LNCAP (cell line): ENCODE measurements around the gene MST1R.
A peak's percentile ranks its signal among the peaks of the same experiment; 100 is the strongest.

Experiments used
- TF ChIP-seq, protein P1 (sequence below): fragments of 450-650 bp; IDR thresholded peaks from 2 replicates; pipeline ENCODE4 v1.5.1; 2017; ENCODE audit warnings: mild to moderate bottlenecking

Gene MST1R

DNA sequence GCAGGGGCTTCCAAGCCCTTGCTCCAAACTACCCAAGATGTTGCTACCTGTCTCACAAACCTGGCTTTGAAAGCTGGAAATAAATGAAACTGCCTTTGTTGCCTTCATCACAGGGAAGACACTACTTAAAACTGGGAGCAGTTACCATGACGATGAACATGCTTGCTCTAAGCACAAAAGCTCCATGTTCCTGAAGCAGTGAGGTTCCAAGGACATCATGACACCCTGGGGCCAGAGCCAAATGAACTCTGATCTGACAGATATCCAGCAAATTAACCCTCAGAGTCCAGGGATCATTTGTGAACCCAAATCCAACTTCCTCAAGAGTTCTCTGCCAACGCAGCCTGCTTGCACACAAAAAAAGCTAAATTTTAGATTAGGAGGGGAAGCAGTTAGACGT is 58.0 kb downstream of the MST1R start:
- TF ChIP-seq, protein P1, sequence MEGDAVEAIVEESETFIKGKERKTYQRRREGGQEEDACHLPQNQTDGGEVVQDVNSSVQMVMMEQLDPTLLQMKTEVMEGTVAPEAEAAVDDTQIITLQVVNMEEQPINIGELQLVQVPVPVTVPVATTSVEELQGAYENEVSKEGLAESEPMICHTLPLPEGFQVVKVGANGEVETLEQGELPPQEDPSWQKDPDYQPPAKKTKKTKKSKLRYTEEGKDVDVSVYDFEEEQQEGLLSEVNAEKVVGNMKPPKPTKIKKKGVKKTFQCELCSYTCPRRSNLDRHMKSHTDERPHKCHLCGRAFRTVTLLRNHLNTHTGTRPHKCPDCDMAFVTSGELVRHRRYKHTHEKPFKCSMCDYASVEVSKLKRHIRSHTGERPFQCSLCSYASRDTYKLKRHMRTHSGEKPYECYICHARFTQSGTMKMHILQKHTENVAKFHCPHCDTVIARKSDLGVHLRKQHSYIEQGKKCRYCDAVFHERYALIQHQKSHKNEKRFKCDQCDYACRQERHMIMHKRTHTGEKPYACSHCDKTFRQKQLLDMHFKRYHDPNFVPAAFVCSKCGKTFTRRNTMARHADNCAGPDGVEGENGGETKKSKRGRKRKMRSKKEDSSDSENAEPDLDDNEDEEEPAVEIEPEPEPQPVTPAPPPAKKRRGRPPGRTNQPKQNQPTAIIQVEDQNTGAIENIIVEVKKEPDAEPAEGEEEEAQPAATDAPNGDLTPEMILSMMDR = no peak

DNA sequence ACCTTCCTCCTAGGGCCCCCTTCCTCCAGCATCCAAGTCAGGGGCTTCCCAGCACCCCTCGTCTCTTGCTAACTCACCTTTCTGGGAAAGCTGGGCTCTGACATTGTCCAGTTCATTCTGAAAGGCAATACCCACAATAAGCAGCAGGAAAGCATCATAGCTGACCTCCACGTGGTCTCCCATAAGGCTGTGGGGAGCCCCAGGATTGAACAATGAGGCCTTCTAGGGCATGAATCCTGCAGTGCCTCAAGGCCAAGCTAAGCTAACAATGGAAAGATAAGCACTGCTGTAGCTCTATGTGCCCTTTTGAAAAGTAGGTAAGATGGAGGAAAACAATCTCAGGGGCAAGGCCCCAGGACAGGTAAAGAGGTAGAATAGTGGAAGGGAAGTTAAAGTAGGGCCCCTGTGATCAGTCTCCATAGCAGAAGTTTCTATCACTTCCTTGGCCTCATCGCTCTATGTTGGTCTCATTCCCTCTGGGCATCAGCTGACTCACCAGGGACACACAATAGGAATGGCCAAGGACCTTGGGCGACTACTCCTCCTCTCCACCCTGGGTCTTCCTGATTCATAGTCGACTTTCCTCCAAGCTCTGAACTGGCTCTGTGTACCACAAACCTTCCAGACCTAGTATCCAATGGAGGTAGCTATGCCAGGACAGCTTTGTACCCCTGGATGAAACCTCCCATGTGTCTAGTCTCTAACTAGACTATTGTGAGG is 59.0 kb downstream of the MST1R start:
- TF ChIP-seq, protein P1 = no peak

DNA sequence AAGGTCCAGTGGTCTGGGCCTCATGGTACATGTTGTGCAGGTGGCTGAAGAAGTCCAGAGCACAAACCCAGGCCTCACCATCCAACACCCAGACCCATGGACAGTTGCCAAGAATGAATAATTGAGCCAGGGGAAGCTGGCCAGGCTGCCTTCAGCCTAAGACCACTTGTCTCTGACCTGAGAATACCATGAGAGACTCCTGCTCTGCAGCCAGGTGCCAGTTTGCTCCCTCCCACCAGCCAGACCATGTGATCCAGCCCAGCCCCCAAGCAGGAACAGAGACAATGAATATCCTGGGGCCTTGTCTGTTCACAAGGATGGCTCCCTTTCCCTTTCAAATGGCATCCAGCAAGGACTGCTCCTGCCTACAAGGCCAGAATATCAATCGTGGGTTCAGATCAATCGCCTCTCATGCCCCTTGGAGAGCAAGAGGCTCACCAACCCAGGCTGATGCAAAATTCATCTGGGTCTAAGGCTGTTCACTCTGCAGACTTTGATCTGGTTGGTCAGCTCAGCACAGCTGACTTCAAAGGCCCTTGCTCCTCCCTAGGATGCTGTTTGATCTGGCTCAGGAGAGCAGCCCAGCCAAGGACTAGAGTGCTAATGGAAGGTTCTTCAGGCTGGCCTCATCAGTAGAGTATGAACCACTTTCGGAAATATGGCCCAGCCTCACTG is 60.7 kb downstream of the MST1R start:
- TF ChIP-seq, protein P1 = no peak

DNA sequence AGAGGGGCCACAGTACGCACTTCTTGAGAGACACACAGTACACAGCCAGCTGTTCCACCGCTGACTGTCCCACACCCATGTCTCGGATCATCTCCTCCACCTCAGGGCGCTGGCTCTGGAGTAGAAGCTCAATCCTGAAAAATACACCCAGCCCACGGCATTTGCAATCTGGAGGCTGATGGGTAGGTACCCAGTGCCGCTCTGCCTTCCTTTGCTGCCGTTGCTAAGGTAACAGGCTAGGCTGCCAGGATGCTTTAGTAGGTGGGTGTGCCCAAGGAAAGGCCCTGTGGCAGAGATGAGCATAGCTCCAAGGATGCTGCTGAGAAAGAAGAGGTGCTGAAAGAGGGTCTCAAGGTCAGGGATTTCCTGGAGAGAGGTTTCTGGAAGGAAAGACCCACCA is 61.9 kb downstream of the MST1R start:
- TF ChIP-seq, protein P1 = no peak

DNA sequence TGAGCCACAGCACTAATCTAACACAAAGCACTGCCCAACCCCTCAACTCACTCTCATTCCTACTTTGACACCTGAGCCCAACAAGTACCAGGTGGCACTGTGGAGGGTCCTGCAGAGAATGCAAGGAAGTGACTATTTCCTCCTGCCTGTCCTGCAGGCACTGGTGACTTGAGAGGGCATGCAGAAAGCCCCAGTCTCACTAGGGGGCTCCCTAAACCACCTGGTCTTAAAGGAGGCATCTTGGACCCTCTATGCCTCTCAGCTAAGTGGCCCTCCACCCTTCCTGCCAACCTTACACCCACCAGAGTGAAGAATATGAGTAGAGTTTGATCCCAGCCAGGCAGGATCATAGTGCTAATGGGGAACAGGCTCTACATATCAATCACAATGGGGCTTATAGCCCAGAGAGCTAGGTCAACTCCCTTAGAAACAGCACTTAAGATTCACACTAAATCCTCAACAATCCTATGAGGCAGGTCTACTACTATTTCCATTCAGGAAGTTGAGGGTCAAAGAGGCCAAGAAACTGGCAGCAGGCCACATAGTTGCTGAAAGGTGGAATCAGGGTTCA is 62.5 kb downstream of the MST1R start:
- TF ChIP-seq, protein P1 = 0 out of 2 replicates have a peak, but pooled peaks have one; percentile 17

DNA sequence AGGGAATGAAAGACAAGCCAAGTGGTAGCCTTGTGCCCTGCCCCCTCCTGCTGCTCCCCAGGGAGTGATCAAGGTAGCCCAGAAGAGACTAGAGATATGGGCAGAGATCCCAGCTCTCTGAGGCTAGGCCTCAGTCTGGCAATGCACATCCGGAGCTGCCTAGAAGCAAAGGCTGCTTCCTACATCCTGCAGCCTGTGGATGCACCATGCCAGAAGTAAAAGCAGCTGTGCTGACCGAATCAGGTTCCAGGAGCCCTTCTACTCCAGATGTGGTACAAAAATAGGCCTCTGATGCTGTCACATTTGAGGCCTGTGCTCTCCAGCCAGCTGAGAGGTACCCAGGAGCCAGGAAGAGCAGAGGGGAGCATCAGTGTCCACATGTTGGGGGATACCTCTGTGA is 63.3 kb downstream of the MST1R start:
- TF ChIP-seq, protein P1 = no peak

DNA sequence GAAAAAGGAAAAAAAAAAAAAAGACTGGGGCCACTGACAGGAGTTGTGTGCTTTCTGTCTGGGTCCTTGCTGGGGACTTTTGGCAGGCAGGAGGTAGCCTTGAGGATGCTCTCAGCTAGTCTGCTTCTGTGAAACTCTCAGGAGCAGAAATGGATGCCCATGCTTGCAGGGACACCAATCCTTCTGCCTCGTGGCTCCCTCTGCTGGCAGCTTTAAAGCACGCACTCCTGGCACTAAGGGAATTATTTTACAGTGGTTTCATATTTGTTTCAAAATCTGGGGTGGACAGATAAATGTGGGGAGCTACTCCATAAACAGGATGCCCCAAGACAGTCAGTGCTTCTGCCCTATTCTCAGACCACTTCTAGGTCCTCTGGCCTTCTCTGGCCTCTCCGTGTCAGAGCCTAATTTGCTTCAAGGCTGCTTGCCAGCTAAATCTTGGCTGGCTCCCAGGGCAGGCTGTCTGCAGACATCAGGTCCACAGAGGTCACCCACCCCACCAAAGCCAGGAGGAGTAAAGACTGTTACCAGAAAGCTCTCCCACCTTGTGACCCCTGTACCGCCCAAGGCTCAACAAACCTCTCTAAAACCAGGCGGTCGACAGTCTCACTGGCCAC is 64.4 kb downstream of the MST1R start:
- TF ChIP-seq, protein P1 = peak; percentile 97
